Cerebellar nuclear complex (tissue), 1 donor: ENCODE data around the gene RABIF.
"Not testable (repeated sequence)": the region's sequence is repeated elsewhere in the genome, so short reads cannot be mapped to it uniquely, and the experiment has no call there.

Experiments
- DNase-seq, 2 experiments: peaks; one replicate each; lab custom pipeline; 2025; lab: John Stamatoyannopoulos, UW

Gene RABIF

GRCh38 chr1:202888531-202889360 is at the start of gene RABIF:
TSS of gene RABIF (minus strand) at chr1:202889149. CDS start at chr1:202889098, 51 bp downstream.
- DNase-seq, result peak; percentile 65 to 81

- DNase-seq, result no peak
These were observed 49.5 kb upstream of the RABIF start for GRCh38 chr1:202938287-202938925.

- DNase-seq, result not testable (repeated sequence)
These were observed 47.5 kb upstream of the RABIF start for GRCh38 chr1:202936409-202936808.

GRCh38 chr1:202935844-202936243 is 46.9 kb upstream of the RABIF start:
- no peak for DNase-seq

GRCh38 chr1:202934755-202935154 is 45.8 kb upstream of the RABIF start:
- no peak for DNase-seq

- no peak for DNase-seq
These were observed 43.5 kb upstream of the RABIF start for GRCh38 chr1:202932476-202932875.

- peak; percentile 53 to 84 for DNase-seq
These were observed 37.9 kb upstream of the RABIF start, which contains the start of gene KLHL12 for GRCh38 chr1:202926581-202927491. TSS of gene KLHL12 (minus strand) at chr1:202927234. CDS start at chr1:202925162, 2,072 bp downstream.

- no peak for DNase-seq
These were observed 34.6 kb upstream of the RABIF start for GRCh38 chr1:202923533-202923932.

GRCh38 chr1:202919615-202920014 is 30.7 kb upstream of the RABIF start:
- no peak for DNase-seq

- DNase-seq, result no peak
These were observed 26.2 kb upstream of the RABIF start for GRCh38 chr1:202915146-202915545.

- DNase-seq, result not testable (repeated sequence)
These were observed 23.5 kb upstream of the RABIF start for GRCh38 chr1:202912476-202912875.

GRCh38 chr1:202909494-202909893 is 20.5 kb upstream of the RABIF start:
- DNase-seq, result no peak

GRCh38 chr1:202908998-202909397 is 20.0 kb upstream of the RABIF start:
- no peak for DNase-seq

GRCh38 chr1:202905331-202905730 is 16.4 kb upstream of the RABIF start:
- no peak for DNase-seq

- not testable (repeated sequence) for DNase-seq
These were observed 14.9 kb upstream of the RABIF start for GRCh38 chr1:202903808-202904207.

- DNase-seq, result no peak
These were observed 12.6 kb upstream of the RABIF start for GRCh38 chr1:202901555-202901954.

- DNase-seq, result no peak
These were observed 3.6 kb upstream of the RABIF start for GRCh38 chr1:202892501-202892900.

GRCh38 chr1:202890392-202890791 is 1.4 kb upstream of the RABIF start:
- no peak for DNase-seq

GRCh38 chr1:202888221-202888530 is 773 bp downstream of the RABIF start:
- DNase-seq, result no peak

- DNase-seq, result no peak
These were observed 7.9 kb downstream of the RABIF start for GRCh38 chr1:202880961-202881460.

- no peak for DNase-seq
These were observed 8.9 kb downstream of the RABIF start for GRCh38 chr1:202880062-202880461.

GRCh38 chr1:202879128-202879527 is 9.8 kb downstream of the RABIF start:
- DNase-seq, result no peak
